ENCODE results near the gene DNAJC11.

The DNAJC11 gene

DNA sequence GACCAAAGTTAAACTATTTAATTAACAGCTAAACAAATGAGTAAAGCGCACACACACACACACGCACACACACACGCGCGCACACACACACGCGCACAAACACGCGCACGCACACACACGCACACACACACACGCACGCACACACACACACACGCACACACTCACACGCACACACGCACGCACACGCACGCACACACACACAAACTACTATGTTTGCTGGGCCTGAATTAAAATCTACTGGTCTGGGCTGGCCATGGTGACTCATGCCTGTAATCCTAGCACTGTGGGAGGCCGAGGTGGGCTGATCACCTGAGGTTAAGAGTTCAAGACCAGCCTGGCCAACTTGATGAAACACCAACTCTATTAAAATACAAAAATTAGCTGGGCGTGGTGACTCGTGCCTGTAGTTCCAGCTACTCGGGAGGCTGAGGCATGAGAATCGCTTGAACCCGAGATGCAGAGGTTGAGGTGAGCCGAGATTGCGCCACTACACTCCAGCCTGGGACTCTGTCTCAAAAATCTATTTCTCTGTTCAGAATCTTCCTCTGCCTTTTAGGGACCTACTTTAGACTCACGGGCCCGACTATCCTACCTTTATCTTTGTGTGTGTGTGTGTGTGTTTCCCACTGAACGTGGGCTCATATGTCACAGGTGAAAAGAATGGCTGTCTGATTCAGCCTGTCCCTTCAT is 37.5 kb upstream of the DNAJC11 start:
- no peak overlapping the region for H3K27ac ChIP-seq
- TF ChIP-seq, protein P1, sequence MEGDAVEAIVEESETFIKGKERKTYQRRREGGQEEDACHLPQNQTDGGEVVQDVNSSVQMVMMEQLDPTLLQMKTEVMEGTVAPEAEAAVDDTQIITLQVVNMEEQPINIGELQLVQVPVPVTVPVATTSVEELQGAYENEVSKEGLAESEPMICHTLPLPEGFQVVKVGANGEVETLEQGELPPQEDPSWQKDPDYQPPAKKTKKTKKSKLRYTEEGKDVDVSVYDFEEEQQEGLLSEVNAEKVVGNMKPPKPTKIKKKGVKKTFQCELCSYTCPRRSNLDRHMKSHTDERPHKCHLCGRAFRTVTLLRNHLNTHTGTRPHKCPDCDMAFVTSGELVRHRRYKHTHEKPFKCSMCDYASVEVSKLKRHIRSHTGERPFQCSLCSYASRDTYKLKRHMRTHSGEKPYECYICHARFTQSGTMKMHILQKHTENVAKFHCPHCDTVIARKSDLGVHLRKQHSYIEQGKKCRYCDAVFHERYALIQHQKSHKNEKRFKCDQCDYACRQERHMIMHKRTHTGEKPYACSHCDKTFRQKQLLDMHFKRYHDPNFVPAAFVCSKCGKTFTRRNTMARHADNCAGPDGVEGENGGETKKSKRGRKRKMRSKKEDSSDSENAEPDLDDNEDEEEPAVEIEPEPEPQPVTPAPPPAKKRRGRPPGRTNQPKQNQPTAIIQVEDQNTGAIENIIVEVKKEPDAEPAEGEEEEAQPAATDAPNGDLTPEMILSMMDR (IDR thresholded peaks at IDR 0.05): no peak
- TF ChIP-seq ZFX (IDR thresholded peaks at IDR 0.05; ENCODE audit: borderline replicate concordance): no peak

DNA sequence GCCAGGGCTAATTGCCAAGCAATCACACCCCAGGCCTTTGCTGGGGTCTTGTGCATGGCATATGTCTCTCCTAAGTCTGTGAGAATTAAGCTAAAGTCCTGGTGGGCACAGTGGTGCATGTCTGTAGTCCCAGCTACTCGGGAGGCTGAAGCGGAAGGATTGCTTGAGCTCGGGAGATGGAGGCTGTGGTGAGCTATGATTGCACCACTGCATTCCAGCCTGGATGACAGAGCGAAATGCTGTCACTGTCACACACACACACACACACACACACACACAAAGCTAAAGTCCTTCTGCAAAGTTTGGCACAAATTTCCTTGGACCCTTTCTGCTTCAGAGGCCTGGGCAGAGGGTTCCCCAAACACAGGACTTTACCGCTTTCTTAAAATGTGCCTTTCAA is 31.3 kb upstream of the DNAJC11 start:
- TF ChIP-seq, protein P1 (IDR thresholded peaks at IDR 0.05): no peak
- no peak for TF ChIP-seq ZFX (IDR thresholded peaks at IDR 0.05; ENCODE audit: borderline replicate concordance)
- H3K27ac ChIP-seq: no peak overlapping the region

DNA sequence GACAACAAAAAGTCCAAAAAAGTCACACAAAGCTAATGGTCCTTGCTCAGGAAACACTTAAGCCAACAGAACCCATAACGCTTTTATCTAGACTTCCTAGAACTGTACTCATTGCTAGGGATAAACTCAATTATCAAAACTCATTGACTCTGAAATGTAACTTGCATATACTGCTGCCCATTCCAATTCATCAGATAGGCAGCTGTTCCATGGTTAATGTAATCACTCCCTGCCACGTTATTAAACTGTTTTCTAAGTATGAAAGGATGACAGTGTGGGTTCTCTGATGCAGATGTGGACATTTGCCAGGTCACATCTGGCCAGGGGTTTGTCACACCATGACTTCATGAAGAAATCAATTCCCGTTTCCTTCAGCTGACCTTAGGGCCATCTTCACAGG is 30.3 kb upstream of the DNAJC11 start:
- TF ChIP-seq, protein P1 (IDR thresholded peaks at IDR 0.05): no peak
- TF ChIP-seq ZFX (IDR thresholded peaks at IDR 0.05; ENCODE audit: borderline replicate concordance): no peak

DNA sequence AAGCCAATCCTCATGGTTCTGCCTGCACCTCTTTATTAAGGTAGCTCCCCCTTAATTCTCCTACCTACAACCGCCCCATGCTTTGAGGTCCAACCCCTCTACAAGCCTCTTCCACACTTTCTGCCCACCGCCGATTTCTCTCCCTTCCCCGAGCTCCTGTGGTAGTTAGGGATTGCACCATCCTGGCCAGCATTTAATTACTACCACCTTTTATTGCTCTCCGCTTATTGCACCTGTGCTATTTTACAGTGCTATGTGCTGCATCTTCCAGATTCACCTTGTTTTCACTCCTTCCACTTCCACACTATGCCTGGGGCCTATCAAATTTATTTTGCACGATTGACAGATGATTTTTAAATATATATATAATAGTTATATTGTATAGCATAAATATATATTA is 29.3 kb upstream of the DNAJC11 start:
- no peak for TF ChIP-seq ZFX (IDR thresholded peaks at IDR 0.05; ENCODE audit: borderline replicate concordance)
- TF ChIP-seq, protein P1 (IDR thresholded peaks at IDR 0.05): no peak

More for the DNA sequence above, 30.3 kb upstream of the DNAJC11 start:
- H3K27ac ChIP-seq: no peak overlapping the region

DNA sequence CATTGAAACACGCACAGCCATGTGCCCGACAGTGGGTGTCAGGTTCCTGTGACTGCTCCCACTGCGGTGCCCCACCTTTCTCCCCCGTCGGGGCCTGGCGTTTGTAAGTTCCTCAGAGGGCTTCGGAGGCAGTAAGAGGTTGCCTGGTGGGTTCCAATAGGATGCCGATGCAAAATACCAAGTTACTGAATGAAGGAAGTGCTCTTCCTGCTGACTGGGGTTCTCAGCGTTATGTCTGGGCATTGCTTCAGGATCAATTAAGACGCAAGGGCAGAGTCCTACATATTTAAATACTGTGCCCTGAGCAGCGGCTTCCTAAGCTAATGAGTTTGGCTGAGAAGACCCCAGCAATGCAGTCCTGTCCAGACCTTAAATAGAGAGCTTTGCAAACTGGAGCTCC is 28.9 kb upstream of the DNAJC11 start:
- TF ChIP-seq, protein P1 (IDR thresholded peaks at IDR 0.05): no peak
- TF ChIP-seq ZFX (IDR thresholded peaks at IDR 0.05; ENCODE audit: borderline replicate concordance): no peak
- H3K27ac ChIP-seq: no peak overlapping the region

More for the DNA sequence above, 29.3 kb upstream of the DNAJC11 start:
- H3K27ac ChIP-seq: no peak overlapping the region

DNA sequence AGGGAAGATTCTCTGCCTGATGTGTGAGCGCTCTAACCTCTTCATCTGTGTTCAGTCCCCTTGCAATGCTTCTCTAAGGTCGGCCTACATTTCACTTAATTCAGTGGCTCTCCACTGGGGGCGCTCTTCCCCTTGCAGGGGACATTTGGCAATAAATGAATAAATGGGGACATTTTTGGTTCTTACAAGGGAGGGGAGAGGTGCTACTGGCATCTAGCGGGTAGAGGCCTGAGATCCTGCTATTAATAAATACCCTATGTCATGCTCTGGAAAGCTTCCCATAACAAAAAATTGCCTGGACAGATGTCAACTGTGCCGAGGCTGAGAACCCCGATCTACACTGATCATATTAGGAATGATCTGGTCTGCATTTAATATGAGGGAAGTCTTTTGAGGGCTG is 25.9 kb upstream of the DNAJC11 start:
- TF ChIP-seq, protein P1 (IDR thresholded peaks at IDR 0.05): peak; percentile 96
- no peak for TF ChIP-seq ZFX (IDR thresholded peaks at IDR 0.05; ENCODE audit: borderline replicate concordance)
- H3K27ac ChIP-seq: no peak overlapping the region

DNA sequence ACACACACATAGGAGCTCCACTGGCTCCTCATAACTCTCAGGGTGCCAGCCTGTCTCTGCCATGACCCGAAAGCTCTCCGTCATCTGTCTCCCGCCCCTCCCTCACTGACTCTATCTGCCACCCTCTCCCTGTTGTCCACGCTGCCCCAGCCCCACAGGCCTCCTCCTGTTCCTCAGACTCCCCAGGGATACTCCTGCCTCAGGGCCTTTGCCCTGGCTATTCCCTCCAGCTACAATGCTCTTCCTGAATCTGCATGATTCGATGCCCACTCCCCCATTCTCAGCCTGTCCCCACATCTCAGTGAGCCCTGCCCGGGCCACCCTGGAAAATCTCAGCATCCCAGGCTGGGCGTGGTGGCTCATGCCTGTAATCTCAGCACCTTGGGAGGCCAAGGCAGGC is 24.6 kb upstream of the DNAJC11 start:
- no peak overlapping the region for H3K27ac ChIP-seq

More for the DNA sequence above, 24.6 kb upstream of the DNAJC11 start:
- TF ChIP-seq ZFX (IDR thresholded peaks at IDR 0.05; ENCODE audit: borderline replicate concordance): no peak
- TF ChIP-seq, protein P1 (IDR thresholded peaks at IDR 0.05): no peak
